NCI-H2107 treated with DMSO at 0.1 percent for 48 hours (cell line): ENCODE data around the gene GPATCH3.
"Not testable (repeated sequence)": the region's sequence is repeated elsewhere in the genome, so short reads cannot be mapped to it uniquely, and the experiment has no call there.

Source experiments
- DNase-seq: peaks from one replicate; lab custom pipeline; 2025; ENCODE audit not compliant: unreplicated experiment; lab: John Stamatoyannopoulos, UW

GPATCH3 gene

GRCh38 chr1:26913754-26914619 is 13.7 kb upstream of the GPATCH3 start, which contains the start of gene NR0B2:
Gene NR0B2 (minus strand): TSS chr1:26913975. CDS start chr1:26913940, 35 bp downstream.
- DNase-seq: peak; percentile 99

- DNase-seq: no peak
These were observed 13.1 kb upstream of the GPATCH3 start for GRCh38 chr1:26913389-26913753.

DNA sequence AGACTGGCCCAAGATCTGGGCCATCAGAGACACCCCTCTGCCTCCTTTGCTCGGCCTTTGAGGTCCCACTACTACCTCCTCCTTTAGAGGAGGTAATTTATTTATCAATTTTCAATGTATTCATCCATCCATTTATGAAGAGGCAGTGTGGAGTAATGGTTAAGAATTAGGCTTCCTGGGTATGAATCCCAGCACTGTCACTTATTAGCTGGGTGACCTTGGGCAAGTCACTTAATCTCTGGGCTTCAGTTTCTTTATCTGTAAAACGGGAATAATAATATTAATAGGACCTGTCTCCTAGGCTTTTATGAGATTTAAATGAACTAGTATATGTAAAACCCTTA is 11.9 kb upstream of the GPATCH3 start:
- DNase-seq: no peak

DNA sequence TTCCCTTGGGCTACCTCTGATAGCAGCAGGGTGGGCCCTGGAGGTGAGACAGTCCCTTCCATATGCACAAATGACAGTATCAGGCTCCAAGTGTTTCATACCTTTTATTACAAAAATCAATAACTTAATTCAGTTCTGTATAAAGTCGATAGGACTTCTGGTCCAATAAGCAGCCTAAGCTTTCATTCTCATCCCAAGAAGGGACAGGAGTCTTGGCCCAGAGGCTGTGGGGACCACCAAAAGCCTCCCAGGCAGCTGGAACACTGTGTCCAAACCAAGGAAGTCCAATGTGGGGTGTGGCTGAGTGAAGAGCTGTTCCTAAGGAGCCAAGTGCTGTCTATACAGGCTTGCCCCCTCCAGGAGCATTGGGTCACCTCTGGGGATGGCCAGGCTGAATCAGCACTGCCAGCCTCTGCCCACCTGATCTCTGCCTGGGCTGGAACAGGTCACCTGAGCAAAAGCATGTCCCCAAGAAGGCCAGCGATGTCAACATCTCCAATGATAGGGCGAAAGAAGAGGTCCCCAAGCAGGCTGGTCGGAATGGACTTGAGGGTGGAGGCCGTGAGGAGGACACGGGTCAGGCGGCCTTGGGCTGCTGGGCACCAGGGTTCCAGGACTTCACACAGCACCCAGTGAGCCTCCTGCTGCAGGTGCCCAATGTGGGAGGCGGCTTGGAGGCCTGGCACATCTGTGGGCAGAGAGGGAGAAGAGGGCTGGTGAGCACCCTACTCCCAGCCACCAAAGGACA is 11.3 kb upstream of the GPATCH3 start:
- no peak for DNase-seq

GRCh38 chr1:26910343-26911160 is 10.3 kb upstream of the GPATCH3 start:
- no peak for DNase-seq

GRCh38 chr1:26909951-26910342 is 9.7 kb upstream of the GPATCH3 start:
- no peak for DNase-seq

DNA sequence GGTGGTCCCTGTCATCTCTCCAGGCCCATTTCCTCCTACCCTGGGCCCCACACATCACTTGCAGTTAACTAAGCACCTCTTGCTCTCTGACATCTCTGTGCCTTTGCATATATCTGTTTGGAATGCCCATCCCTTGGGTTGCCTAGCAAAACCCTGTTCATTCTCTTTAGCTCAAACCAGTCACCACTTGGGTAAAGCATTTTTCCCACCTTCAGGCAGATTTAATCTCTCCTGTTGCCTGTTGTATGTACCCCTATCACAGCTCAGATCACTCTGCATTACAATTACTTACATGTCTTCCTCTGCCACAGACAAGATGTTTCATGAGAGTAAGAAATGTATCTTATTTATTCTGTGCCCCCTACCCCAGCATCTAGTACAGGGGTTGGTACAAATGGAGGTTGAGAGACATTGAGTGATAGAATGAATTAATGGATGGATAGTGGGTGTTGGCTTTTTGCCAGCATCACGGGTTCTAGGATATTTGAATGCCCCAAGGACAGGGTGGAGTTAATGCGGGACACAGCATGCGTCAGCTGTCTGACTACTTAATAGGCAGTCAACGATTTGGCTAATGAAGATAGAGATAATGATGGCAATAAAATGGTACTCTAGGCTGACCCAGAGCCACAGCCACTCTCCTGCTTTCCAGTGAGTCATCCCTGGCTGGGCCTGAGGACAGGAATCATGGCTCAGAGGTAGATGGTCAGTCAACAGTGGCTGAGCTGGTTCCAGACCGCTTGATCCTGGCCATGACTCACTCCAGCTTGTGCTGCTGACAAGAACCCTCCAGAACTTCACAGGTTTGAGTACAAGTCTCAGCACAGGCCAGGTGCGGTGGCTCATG is 7.0 kb upstream of the GPATCH3 start:
- DNase-seq: no peak

DNA sequence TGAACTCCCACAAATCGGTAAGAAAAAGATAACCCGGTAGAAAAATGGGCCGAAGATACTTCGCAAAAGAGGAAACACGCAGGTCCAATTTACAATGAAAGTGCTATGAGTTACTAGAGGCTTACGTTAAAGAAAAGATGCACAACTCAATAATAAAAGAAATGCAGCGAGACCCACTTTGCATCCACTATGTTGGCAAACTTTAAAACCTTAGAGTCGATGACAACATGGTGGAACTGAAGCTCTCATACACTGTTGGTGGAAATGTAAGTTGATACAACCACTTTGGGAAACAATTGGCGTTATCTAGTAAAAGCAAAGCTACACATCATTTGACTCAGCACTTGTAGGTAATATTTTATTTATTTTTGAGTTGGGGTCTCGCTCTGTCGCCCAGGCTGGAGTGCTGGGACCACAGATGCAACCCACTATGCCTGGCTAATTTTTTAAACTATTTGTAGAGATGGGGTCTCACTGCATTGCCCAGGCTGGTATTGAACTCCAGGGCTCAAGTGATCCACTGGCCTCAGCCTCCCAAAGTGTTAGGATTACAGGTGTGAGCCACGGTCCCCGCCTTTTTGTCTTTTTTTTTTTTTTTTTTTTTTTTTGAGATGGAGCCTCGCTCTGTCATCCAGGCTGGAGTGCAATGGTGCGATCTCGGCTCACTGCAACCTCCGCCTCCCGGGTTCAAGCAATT is 696 bp upstream of the GPATCH3 start:
- no peak for DNase-seq

GRCh38 chr1:26897351-26897750 is 2.9 kb downstream of the GPATCH3 start:
- no peak for DNase-seq

DNA sequence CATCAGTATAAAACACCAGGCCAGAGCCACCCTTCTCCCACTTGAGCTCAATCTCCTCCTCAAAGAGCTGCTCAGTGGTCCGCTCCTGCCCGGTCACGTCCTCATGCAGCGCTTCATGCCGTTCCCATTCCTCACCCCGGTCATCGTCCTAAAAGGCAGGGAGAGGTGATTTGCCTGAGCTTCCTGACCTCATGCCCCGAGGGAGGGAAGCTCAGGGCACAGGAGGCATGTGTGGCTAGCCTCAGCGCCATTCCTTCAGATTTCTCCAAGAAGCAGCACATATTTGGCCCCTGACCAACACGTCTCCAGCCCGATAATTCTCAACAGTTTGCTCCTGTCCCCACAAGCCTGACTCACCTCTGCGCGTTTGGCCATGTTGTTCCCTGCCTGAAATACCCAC is 6.0 kb downstream of the GPATCH3 start:
- no peak for DNase-seq

GRCh38 chr1:26890467-26890796 is 9.8 kb downstream of the GPATCH3 start:
- DNase-seq: no peak

- DNase-seq: peak; percentile 54
These were observed 10.5 kb downstream of the GPATCH3 start, which contains the start of gene GPN2 for GRCh38 chr1:26889551-26890466. Gene GPN2 (minus strand): TSS chr1:26890283. CDS start chr1:26890096, 187 bp downstream.

DNA sequence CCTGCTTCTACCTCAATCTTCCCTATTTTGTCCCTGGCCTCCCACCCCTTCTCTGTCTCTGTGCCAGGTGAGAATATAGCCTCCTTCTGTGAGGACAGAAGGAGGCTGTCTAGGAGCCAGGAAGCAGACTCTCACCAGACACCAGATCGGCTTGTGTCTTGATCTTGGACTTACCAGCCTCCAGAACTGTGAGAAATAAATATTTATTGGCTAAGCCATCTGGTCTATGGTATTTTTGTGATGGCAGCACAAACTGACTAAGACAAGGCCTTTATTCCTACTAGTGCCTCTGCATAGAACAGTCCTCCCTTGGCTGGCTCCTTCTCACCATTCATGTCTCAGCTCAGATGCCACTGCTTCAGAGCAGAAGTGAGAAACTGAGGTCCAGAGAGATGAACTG is 12.0 kb downstream of the GPATCH3 start:
- DNase-seq: no peak

- no peak for DNase-seq
These were observed 13.1 kb downstream of the GPATCH3 start for GRCh38 chr1:26887125-26887524.

- DNase-seq: no peak
These were observed 17.4 kb downstream of the GPATCH3 start for GRCh38 chr1:26882696-26883463.

- not testable (repeated sequence) for DNase-seq
These were observed 18.7 kb downstream of the GPATCH3 start for GRCh38 chr1:26881611-26882010.

- no peak for DNase-seq
These were observed 20.5 kb downstream of the GPATCH3 start for GRCh38 chr1:26879793-26880192.

- DNase-seq: no peak
These were observed 22.9 kb downstream of the GPATCH3 start for GRCh38 chr1:26877326-26877725.
